Activated CD8-positive, alpha-beta memory T cell treated with anti-CD3 and anti-CD28 coated beads, Interleukin-2, amount 10 ng/mL, durations not matched to agents 7 days and 5 days (primary cell): ENCODE results near the gene TNFRSF4. TPM values are rescaled to one million over a fixed set of nuclear protein-coding genes. Genes with fewer than 3 reads are reported as not detected.
"Not testable (repeated sequence)": the region's sequence is repeated elsewhere in the genome, so short reads cannot be mapped to it uniquely, and the experiment has no call there.

ENCODE experiments used
- ATAC-seq: fragments of 150-1000 bp; cut with Tn5 transposase; one replicate; pipeline ENCODE4 v1.10.0; 2021; ENCODE audit warnings: moderate library complexity
- CTCF ChIA-PET: fragments of 350-600 bp; sonication (Branson Sonifier 250); formaldehyde crosslinking; loops from one replicate; lab custom pipeline; 2021; ENCODE audit warnings: antibody characterized with exemption; lab: Charles Lee
- DNase-seq: peaks from one replicate; pipeline ENCODE4 v3.0.0-alpha.2; 2020
- H3K27ac Mint-ChIP-seq: one replicate; pipeline ENCODE4 v1.8.0; 2021; ENCODE audit warnings: mild to moderate bottlenecking, mixed read lengths
- H3K27me3 Mint-ChIP-seq: one replicate; pipeline ENCODE4 v1.8.0; 2021; ENCODE audit warnings: mixed read lengths
- H3K36me3 Mint-ChIP-seq: one replicate; pipeline ENCODE4 v1.8.0; 2021; ENCODE audit warnings: mild to moderate bottlenecking, mixed read lengths
- H3K4me1 Mint-ChIP-seq: one replicate; pipeline ENCODE4 v1.8.0; 2021; ENCODE audit warnings: mixed read lengths
- H3K4me3 Mint-ChIP-seq: one replicate; pipeline ENCODE4 v1.8.0; 2021; ENCODE audit warnings: mild to moderate bottlenecking, moderate library complexity, mixed read lengths
- H3K9me3 Mint-ChIP-seq: one replicate; pipeline ENCODE4 v1.8.0; 2022; ENCODE audit warnings: low read depth, mixed read lengths
- total RNA-seq, 2 experiments: library from RNA; stranded (reverse); gene quantifications; one replicate each; pipeline ENCODE4 v1.2.3, GENCODE V29; 2021

The TNFRSF4 gene
- total RNA-seq, 2 experiments from 2014 or later: 8.1 to 72.4 TPM

DNA sequence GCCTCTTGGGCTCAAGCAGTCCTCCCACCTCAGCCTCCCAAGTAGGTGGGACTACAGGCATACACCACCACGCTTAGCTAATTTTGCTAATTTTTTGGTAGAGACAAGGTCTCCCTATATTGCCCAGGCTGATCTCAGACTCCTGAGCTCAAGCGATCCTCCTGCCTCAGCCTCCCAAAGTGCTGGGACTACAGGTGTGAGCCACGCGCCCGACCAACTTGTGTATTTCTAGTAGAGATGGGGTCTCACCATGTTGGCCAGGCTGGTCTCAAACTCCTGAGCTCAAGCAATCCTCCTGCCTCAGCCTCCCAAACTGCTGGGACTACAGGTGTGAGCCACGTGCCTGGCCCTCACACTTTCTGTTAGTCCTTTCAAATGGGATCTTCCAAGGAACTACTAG, 18.2 kb downstream of the TNFRSF4 start:
- H3K27ac Mint-ChIP-seq, H3K4me3 Mint-ChIP-seq, H3K36me3 Mint-ChIP-seq, DNase-seq, H3K4me1 Mint-ChIP-seq, ATAC-seq, H3K9me3 Mint-ChIP-seq, CTCF ChIA-PET: not testable (repeated sequence)
- peaks cover 13% of the 10 kb centered on the region for H3K27me3 Mint-ChIP-seq

- Mint-ChIP-seq H3K4me1 (peaks cover under 1% of the 10 kb centered on the region), H3K36me3 (peaks cover 6% of the 10 kb centered on the region), H3K9me3 (peaks cover 6% of the 10 kb centered on the region), H3K27me3 (peaks cover 18% of the 10 kb centered on the region), H3K27ac (no peak overlapping the region), H3K4me3 (no peak overlapping the region)
- DNase-seq: no peak
- CTCF ChIA-PET: interaction anchor here (2.0 kb wide), 1 partner anchor 72 kb away, joined by 4 read pairs; no protein-coding TSS in a partner anchor
- ATAC-seq: no peak
Observed at GRCh38 chr1:1194723-1195122, 19.2 kb downstream of the TNFRSF4 start.

GRCh38 chr1:1191734-1192133, 22.2 kb downstream of the TNFRSF4 start:
- peaks cover 6% of the 10 kb centered on the region for H3K9me3 Mint-ChIP-seq
- ATAC-seq (no peak), DNase-seq (no peak)
- H3K27ac Mint-ChIP-seq: no peak overlapping the region
- no peak overlapping the region for H3K4me3 Mint-ChIP-seq
- H3K4me1 Mint-ChIP-seq: no peaks in the 10 kb centered on the region
- CTCF ChIA-PET: no interaction called here
- peaks cover 6% of the 10 kb centered on the region for H3K36me3 Mint-ChIP-seq
- peaks cover 30% of the 10 kb centered on the region for H3K27me3 Mint-ChIP-seq

DNA sequence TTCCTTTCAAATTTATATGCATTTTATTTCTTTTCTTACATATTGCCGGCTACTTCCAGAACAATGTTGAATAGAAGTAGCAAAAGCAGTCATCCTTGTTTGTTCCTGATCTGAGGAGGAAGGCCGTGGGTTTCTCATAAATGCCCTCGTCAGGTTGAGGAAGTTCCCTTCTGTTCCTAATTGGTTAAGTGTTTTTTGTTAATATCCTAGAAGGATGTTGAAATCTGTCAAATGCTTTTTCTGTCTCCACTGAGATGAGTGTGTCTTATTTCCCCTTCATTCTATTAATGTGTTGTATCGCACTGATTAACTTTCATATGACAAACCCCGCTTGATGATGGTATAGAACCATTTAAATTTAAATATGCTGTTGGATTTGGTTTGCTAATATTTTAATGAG, 24.8 kb downstream of the TNFRSF4 start:
- ATAC-seq (no peak), DNase-seq (no peak)
- Mint-ChIP-seq H3K4me3 (no peak overlapping the region), H3K27me3 (peaks cover 23% of the 10 kb centered on the region), H3K9me3 (no peaks in the 10 kb centered on the region), H3K4me1 (no peaks in the 10 kb centered on the region), H3K27ac (no peak overlapping the region), H3K36me3 (peaks cover 3% of the 10 kb centered on the region)
- CTCF ChIA-PET: interaction anchor here (1.2 kb wide), 1 partner anchor 11 kb away, joined by 4 read pairs; no protein-coding TSS in a partner anchor

DNA sequence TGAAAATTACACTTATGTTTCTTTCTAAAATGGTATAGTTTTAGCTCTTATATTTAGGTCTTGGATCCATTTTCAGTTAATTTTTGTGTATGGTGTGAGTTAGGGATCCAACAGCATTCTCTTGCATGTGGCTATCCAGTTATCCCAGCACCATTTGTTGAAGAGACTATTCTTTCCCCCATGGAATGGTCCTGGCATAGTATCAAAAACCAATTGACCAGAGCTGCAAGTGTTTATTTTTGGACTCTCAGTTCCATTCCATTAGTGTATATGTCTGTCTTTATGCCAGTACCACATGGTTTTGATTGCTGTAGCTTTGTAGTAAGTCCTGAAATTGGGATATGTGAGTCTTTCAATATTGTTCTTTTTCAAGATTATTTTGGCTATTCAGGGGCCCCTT, 26.0 kb downstream of the TNFRSF4 start:
- Mint-ChIP-seq H3K36me3 (peaks cover 3% of the 10 kb centered on the region), H3K27me3 (peaks cover 23% of the 10 kb centered on the region), H3K9me3 (no peaks in the 10 kb centered on the region), H3K27ac (no peak overlapping the region), H3K4me1 (no peaks in the 10 kb centered on the region), H3K4me3 (no peak overlapping the region)
- CTCF ChIA-PET: interaction anchor here (1.1 to 1.2 kb wide), 2 partner anchors 12 to 66 kb away, joined by 4 to 7 read pairs; no protein-coding TSS in a partner anchor
- ATAC-seq (no peak), DNase-seq (no peak)

- no peak overlapping the region for H3K4me3 Mint-ChIP-seq
- no peak for ATAC-seq
- H3K9me3 Mint-ChIP-seq: no peaks in the 10 kb centered on the region
- DNase-seq: no peak
- peaks cover 19% of the 10 kb centered on the region for H3K27me3 Mint-ChIP-seq
- H3K4me1 Mint-ChIP-seq: no peaks in the 10 kb centered on the region
- H3K36me3 Mint-ChIP-seq: no peaks in the 10 kb centered on the region
- H3K27ac Mint-ChIP-seq: no peak overlapping the region
- CTCF ChIA-PET: interaction anchor here (1.7 kb wide), 1 partner anchor 63 kb away, joined by 4 read pairs; no protein-coding TSS in a partner anchor
Observed at GRCh38 chr1:1185101-1185765, 28.7 kb downstream of the TNFRSF4 start.

- ATAC-seq: no peak
- no peak for DNase-seq
- H3K27ac Mint-ChIP-seq: no peak overlapping the region
- peaks cover 10% of the 10 kb centered on the region for H3K27me3 Mint-ChIP-seq
- CTCF ChIA-PET: no interaction called here
- H3K9me3 Mint-ChIP-seq: no peaks in the 10 kb centered on the region
- no peak overlapping the region for H3K4me3 Mint-ChIP-seq
- H3K36me3 Mint-ChIP-seq: no peaks in the 10 kb centered on the region
- H3K4me1 Mint-ChIP-seq: no peaks in the 10 kb centered on the region
Observed at GRCh38 chr1:1183833-1184775, 29.8 kb downstream of the TNFRSF4 start.

GRCh38 chr1:1183221-1183747, 30.7 kb downstream of the TNFRSF4 start:
- CTCF ChIA-PET: no interaction called here
- Mint-ChIP-seq H3K27me3 (peaks cover 7% of the 10 kb centered on the region), H3K4me3 (no peak overlapping the region), H3K27ac (no peak overlapping the region), H3K4me1 (no peaks in the 10 kb centered on the region), H3K9me3 (no peaks in the 10 kb centered on the region), H3K36me3 (no peaks in the 10 kb centered on the region)
- ATAC-seq (no peak), DNase-seq (no peak)

DNA sequence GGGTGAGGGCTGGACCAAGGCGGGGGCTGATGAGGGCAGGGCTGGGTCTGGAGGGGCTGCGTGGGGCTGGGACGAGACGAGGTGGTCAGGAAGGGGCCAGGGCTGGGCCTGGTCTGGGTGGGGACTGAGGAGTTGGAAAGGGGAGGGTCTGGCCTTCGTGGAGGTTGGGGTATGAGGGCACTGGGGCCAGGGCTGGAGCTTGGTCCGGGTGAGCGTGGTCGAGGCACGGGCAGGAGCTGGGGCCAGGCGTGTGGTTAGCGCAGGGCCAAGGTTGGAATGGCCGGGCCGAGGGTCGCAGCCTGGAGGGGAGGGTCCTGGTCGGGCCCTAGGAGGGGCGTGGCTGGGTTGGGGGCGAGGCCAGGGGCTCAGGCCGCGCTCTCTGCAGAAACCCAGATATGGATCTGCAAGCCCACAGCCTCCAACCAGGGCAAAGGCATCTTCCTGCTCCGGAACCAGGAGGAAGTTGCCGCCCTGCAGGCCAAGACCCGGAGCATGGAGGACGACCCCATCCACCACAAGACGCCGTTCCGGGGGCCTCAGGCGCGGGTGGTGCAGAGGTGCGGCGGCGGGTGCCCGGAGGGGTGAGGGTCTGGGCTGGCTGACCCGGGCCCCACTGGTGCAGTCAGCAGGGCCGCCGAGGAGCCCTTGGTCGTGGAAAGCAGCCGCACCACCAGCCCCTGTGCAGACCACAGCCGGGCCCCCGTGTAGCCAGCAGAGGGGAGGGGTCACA, 31.3 kb downstream of the TNFRSF4 start:
- Mint-ChIP-seq H3K27me3 (peaks cover 3% of the 10 kb centered on the region), H3K9me3 (no peaks in the 10 kb centered on the region), H3K4me1 (no peaks in the 10 kb centered on the region), H3K4me3 (no peak overlapping the region), H3K27ac (no peak overlapping the region), H3K36me3 (no peaks in the 10 kb centered on the region)
- CTCF ChIA-PET: no interaction called here
- no peak for ATAC-seq
- no peak for DNase-seq

DNA sequence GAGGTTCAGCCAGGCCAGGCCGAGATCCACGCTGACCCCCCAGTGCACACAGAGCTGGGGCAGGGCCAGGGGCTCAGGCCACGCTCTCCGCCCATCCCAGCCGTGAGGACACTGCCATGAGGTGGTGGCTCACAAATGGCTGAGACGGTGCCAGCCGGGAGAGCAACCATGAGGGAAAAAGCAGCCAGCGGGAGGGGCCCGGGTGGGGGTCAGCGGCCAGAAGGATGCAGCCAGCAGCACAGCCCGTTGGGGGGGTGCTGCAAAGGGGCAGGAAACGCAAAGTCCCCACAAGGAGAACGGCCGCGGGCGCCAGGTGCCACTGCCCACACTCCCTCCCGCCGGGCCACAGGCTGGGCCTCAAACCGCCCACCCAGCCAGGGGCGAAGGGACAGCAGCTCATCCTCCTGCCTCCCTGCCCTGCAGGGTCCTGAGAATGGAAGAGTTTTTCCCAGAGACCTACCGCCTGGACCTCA, 32.0 kb downstream of the TNFRSF4 start:
- Mint-ChIP-seq H3K27me3 (peaks cover 5% of the 10 kb centered on the region), H3K4me1 (no peaks in the 10 kb centered on the region), H3K4me3 (no peak overlapping the region), H3K36me3 (no peaks in the 10 kb centered on the region), H3K9me3 (no peaks in the 10 kb centered on the region), H3K27ac (no peak overlapping the region)
- CTCF ChIA-PET: no interaction called here
- no peak for ATAC-seq
- no peak for DNase-seq

DNA sequence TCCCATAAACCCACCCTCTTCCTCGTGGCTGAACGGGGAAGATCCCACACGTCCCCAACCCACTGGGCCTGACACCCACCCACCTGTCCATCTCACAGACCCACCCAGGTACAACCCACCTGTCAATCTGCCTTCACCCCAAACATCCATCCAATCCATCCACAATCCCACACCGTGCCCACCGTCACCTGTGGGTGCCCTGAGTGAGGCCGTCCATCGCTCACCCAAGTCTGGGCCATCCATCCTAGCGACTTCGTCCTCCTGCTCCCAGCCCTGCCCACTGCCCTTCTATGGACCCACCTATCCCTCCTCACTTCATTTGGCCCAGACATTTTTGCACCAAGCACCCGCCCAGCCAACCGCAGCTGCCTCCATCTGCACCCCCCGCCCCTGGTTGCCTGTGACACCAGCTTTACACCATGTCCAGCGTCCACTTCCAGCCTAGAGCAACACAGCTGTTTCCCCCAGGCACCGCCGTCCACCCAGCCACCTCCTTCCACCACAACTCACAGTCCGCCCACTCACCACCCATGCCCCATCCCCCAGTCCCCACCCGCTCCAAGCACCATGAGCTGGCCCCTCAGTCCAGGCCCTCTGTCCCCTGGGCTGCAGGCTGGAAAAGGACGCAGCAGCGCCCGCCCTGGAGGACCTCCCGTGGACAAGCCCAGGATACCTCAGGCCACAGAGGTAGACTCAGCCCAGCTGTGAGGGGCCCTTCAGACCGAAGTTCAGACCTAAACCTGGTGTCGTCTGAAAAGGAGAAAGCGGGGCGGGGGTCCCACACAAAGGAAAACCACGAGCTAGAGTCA, 32.6 kb downstream of the TNFRSF4 start:
- DNase-seq: no peak

More for the DNA sequence above, 32.6 kb downstream of the TNFRSF4 start:
- no peak overlapping the region for H3K27ac Mint-ChIP-seq
- H3K27me3 Mint-ChIP-seq: peaks cover 8% of the 10 kb centered on the region
- no peaks in the 10 kb centered on the region for H3K4me1 Mint-ChIP-seq
- no peak for ATAC-seq
- H3K4me3 Mint-ChIP-seq: no peak overlapping the region
- no peaks in the 10 kb centered on the region for H3K36me3 Mint-ChIP-seq
- CTCF ChIA-PET: no interaction called here
- no peaks in the 10 kb centered on the region for H3K9me3 Mint-ChIP-seq
